GM12874 (cell line): ENCODE measurements around the gene SPPL3.
A peak's percentile ranks its signal among the peaks of the same experiment; 100 is the strongest.

Source experiments
- TF ChIP-seq, protein P1 (sequence below): IDR thresholded peaks from 2 replicates; pipeline ENCODE4 v1.5.1; 2011; ENCODE audit warnings: low read depth, mild to moderate bottlenecking, control low read depth, low read length, moderate library complexity; ENCODE audit not compliant: insufficient read depth

The SPPL3 gene, protein sequence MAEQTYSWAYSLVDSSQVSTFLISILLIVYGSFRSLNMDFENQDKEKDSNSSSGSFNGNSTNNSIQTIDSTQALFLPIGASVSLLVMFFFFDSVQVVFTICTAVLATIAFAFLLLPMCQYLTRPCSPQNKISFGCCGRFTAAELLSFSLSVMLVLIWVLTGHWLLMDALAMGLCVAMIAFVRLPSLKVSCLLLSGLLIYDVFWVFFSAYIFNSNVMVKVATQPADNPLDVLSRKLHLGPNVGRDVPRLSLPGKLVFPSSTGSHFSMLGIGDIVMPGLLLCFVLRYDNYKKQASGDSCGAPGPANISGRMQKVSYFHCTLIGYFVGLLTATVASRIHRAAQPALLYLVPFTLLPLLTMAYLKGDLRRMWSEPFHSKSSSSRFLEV

DNA sequence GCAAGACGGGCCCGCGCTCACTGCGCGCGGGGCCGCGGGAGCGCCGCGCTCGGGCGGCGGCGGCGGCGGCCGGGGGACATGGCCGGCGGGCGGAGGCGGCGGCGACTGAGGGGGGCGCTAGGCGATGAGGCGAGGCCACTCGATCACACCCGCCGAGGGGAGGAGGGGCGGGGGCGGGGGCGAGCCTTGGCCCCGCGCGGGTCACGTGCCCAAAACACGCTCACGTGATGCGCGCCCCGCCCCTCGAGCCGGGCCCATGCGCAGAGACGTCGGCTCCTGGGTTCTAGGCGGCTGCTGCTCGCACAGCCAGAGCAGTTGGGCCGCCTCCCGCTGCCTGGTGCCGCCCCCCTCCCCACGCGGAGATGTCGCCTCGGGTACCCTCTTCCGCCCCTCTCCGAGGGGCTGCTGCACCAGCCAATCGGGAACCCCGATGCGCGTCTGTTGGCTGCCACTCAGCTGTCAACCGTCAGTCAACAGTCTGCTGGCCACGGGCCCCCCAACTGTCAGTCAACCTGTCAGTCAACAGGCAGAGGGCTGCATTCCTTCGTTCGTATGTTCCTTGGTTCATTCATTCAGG lies at the start of gene SPPL3:
Gene SPPL3 (minus strand): TSS at position 162 of the 577 bp plus-strand sequence. CDS start 491 bp downstream, outside the sequence.
- TF ChIP-seq, protein P1, sequence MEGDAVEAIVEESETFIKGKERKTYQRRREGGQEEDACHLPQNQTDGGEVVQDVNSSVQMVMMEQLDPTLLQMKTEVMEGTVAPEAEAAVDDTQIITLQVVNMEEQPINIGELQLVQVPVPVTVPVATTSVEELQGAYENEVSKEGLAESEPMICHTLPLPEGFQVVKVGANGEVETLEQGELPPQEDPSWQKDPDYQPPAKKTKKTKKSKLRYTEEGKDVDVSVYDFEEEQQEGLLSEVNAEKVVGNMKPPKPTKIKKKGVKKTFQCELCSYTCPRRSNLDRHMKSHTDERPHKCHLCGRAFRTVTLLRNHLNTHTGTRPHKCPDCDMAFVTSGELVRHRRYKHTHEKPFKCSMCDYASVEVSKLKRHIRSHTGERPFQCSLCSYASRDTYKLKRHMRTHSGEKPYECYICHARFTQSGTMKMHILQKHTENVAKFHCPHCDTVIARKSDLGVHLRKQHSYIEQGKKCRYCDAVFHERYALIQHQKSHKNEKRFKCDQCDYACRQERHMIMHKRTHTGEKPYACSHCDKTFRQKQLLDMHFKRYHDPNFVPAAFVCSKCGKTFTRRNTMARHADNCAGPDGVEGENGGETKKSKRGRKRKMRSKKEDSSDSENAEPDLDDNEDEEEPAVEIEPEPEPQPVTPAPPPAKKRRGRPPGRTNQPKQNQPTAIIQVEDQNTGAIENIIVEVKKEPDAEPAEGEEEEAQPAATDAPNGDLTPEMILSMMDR, result 0 out of 2 replicates have a peak, but pooled peaks have one; percentile 17

DNA sequence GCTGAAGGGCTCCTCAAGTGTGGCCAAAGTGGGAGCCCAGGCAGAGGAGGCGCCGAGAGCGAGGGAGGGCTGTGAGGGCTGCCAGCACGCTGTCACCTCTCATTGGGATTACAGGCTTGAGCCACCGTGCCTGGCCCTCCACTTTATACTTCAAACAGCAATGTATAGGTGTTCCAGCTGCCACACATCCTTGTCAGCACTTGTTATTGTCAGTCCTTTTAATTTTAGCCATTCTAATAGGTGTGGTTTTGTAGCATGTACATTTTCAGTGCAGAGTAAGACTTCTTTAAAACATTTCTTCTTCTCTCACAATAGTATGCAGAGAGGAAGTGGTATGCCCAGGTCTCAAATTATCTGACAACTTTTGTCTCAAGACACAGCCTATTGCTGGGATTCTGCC lies 46.6 kb upstream of the SPPL3 start:
- TF ChIP-seq, protein P1, result no peak

DNA sequence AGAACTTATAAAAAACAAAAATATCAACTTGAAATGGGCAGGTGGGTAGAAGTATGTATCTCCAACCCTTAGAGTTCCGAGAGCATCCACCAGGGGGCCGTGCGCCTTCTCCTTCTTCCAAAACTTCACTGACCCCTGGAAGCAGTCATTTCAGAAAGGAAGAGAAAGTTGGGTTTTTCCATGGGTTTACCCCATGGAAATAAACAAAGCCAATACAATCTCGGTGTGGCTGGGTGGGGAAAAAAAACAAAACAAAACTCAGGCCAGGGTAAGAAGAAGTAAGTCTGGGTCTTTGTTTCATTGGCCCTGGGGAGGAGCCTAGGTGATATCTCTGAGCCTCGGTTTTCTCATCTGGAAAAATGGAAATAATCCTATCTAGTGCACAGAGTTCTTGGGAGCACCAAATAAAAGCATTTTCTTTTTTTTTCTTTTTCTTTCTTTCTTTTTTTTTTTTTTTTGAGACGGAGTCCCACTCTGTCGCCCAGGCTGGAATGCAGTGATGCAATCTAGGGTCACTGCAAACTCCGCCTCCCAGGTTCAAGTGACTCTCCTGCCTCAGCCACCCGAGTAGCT lies 40.6 kb upstream of the SPPL3 start:
- TF ChIP-seq, protein P1, result peak; percentile 76

DNA sequence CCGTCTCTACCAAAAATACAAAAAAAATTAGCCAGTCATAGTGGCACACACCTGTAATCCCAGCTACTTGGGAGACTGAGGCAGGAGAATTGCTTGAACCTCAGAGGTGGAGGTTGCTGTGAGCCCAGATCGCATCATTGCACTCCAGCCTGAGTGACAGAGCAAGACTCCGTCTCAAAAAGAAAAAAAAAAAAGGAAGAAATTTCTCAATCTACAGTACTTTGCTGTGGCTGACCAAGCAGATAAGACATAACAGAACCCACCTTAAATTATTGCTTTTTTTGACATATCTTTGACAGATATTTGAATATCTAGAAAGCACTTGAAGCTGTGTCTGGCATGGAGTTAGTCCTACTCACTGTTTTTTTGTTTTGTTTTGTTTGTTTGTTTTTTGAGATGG lies 39.3 kb upstream of the SPPL3 start:
- TF ChIP-seq, protein P1, result no peak

DNA sequence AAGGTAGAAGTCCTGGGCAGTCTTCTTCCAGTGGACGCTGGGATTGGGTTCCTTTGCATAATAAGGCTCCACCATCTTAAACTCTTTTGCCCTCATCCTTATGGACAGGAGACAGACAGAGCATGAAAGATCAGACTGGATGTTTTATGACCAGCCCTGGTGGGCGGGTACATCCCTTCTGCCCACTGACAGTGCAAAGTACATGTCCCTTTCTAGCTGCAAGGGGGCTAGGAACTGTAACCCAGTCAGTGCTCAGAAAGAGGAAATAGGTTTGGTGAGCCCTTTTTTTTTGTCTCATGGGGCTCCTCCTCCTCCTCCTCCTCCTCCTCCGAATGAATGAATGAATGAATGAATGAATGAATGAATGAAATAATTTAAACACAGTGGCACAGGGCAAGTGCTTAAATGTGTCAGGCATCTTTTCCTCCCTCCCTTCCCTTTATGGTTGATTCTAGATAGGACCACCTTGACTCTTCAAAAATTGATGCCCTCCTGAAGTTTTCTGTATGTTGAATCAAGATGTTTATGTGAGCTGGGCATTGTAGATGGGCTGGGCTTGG lies 37.8 kb upstream of the SPPL3 start:
- TF ChIP-seq, protein P1, result no peak

DNA sequence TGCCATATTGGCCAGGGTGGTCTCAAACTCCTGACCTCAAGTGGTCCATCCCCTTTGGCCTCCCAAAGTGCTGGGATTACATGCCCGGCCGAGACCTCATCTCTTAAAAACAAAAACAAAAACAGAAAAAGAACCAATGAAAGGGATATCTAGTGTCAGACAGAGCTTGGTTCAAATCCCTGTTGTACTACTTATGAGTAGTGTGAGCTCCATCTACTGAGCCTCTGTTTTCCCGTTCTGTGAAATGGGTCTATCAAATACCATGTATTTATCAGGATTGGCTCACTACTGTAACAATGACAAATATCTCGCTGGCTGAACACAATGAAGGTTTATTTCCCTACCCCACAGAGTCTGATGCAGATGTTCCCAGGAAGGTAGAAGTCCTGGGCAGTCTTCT lies 37.3 kb upstream of the SPPL3 start:
- TF ChIP-seq, protein P1, result no peak

DNA sequence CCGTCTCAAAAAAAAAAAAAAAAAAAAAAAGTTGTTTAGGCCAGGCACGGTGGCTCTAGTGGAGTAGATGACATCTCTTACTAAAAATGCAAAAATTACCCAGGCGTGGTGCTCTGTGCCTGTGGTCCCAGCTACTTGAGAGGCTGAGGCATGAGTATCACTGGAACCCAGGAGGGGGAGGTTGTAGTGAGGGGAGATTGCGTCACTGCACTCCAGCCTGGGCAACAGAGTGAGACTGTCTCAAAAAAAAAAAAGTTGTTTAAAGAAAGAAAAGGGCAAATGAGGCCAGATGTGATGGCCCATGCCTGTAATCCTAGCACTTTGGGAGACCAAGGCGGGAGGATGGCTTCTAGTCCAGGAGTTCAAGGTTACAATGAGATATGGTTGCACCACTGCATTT lies 36.6 kb upstream of the SPPL3 start:
- TF ChIP-seq, protein P1, result no peak
